GM12801 (cell line): ENCODE measurements around the gene SCO2.

ENCODE experiments used
- TF ChIP-seq, protein P1 (sequence below): IDR thresholded peaks from one replicate; pipeline ENCODE4 v1.5.1; 2011; ENCODE audit warnings: control low read depth; ENCODE audit not compliant: insufficient read length; ENCODE audit errors: extremely low read depth

SCO2 gene

DNA sequence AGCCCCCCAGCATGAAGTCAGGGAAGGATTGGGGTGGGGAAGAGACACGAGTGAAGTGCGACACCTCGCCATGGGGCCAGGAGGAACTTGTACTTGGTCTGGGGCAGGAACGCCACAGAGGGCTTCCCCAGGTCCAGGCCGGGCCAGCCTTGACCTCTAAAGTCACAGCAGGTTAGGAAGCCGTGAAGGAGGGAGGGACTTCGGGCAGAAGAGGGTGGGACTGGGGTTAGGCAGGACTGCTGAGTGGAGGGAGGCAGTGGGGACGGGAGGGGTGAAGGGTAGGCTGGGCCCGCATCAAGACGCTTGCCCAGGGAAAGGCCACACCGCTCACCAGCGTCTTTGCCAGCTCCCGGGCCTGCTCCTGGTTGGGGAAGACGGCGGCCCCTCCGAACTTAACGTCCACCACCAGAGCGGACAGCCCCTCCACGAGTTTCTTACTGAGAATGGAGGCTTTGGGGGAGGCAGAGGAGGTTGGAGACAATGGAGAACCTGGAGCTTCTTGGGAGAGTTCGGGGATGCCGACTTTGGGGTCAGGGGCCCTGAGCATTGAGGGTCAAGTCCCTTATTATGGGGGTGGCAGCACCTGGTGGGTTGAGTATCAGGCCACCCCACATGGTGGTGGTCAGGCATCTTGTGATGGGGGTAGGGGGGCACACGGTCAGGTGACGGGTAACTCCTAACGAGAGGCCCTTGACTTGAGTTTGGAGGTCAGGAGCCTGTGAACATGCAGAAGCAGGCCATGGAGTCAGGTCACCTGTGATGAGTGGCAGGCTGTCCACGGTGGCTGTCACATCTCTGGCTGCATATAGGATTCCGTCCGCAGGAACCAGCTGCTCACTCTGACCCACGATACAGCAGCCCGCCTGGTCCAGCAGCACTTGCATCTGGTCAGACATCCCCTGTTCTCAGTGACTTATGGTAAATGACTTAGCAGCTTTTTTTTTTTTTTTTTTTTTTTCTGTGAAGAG, 1.7 kb upstream of the SCO2 start:
- TF ChIP-seq, protein P1, sequence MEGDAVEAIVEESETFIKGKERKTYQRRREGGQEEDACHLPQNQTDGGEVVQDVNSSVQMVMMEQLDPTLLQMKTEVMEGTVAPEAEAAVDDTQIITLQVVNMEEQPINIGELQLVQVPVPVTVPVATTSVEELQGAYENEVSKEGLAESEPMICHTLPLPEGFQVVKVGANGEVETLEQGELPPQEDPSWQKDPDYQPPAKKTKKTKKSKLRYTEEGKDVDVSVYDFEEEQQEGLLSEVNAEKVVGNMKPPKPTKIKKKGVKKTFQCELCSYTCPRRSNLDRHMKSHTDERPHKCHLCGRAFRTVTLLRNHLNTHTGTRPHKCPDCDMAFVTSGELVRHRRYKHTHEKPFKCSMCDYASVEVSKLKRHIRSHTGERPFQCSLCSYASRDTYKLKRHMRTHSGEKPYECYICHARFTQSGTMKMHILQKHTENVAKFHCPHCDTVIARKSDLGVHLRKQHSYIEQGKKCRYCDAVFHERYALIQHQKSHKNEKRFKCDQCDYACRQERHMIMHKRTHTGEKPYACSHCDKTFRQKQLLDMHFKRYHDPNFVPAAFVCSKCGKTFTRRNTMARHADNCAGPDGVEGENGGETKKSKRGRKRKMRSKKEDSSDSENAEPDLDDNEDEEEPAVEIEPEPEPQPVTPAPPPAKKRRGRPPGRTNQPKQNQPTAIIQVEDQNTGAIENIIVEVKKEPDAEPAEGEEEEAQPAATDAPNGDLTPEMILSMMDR = no peak

DNA sequence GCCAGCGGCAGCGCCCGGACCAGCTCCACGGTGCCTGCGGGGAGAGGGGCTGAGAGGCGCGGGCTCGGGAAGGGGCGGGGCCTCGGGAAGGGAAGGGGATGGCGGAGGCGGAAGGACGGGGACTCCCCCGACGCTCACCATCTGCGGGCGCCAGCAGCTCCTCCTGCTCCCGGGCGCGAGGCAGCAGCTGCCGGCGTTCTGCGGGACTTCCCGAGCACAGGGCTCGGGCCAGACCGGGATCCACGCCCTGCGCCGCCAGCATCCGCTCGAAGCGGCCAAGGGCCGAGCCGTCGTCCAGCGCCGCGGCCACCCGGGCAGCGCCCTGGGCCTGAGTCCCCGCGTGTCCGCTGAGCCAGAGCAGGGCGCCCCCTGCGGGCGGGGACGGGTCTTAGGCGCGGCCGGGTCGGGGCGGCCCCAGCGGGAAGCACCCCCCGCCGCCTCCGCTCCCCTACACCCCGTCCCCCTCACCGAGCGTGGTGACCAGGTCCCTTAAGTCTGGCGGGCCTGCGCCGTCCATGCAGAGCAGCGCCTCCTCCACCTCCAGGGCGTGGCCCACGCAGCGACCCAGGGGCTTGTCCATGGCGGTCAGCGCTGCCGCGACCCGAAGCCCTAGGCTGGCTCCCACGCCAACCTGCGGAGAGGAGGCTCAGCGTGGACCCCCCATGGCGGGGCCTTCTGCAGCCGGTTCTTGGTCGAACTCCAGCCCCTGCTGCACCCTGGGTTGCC, 873 bp upstream of the SCO2 start:
- TF ChIP-seq, protein P1 = no peak

GRCh38 chr22:50525858-50526107, 385 bp upstream of the SCO2 start:
- TF ChIP-seq, protein P1 = no peak

DNA sequence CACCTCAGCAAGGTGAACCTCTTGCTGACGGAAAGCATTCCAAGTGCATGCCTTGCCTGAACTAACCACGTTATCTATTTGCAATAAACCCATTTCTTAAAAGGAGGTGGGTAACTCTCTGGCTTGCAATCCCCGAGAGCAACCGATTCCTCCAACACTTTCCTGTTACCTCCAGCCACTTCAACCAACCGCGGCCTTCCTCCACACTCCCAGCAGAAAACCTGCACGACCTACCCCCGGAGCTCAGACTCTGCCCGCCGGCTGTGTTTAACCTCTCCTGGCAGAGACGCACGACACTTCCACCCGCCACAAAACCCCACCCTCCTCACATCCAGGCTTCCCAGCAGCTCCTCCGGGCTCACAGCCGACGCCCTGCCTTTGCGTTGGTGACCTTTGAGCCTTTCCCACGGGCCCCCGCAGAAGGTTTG, 708 bp downstream of the SCO2 start:
- TF ChIP-seq, protein P1 = no peak

- TF ChIP-seq, protein P1 = no peak
Observed at GRCh38 chr22:50523806-50524675, 1.4 kb downstream of the SCO2 start.

DNA sequence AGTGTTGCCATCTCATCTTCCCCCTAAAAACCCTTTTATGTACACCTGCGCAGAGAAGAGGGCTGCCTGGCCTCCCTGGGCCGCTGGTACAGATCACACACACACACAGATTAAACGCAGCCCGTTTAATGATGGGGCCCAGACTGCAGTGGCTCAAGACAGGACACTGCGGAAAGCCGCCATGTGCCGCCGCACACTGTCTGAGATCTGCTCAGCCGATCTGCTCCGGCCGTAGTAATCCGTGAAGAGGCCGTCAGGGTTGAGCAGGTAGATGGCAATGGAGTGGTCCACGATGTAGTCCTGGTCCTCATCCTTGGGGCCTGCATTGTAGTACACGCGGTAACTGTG, 2.0 kb downstream of the SCO2 start:
- TF ChIP-seq, protein P1 = no peak
